ENCODE measurements around the gene SMIM14.
"Not testable (repeated sequence)": the region's sequence is repeated elsewhere in the genome, so short reads cannot be mapped to it uniquely, and the experiment has no call there.

Gene SMIM14

GRCh38 chr4:39533541-39533940, 105.1 kb downstream of the SMIM14 start:
- no peak for DNase-seq

GRCh38 chr4:39532237-39532636, 106.4 kb downstream of the SMIM14 start:
- DNase-seq: not testable (repeated sequence)

GRCh38 chr4:39530682-39531081, 108.0 kb downstream of the SMIM14 start:
- no peak for DNase-seq

GRCh38 chr4:39529534-39529933, 109.1 kb downstream of the SMIM14 start:
- no peak for DNase-seq

GRCh38 chr4:39528061-39528465, 110.6 kb downstream of the SMIM14 start:
- DNase-seq: peak in 2 of 56 donors; percentile 42 to 71

GRCh38 chr4:39527296-39528060, 111.2 kb downstream of the SMIM14 start, which contains the start of gene UGDH:
Gene UGDH (minus strand): TSS chr4:39527439. CDS start chr4:39521512, 5,927 bp downstream.
- DNase-seq: peak; percentile 79 to 99 (median 94)

GRCh38 chr4:39526765-39527295, 111.8 kb downstream of the SMIM14 start:
- peak in 12 of 56 donors; percentile 26 to 60 (median 48) for DNase-seq

- no peak for DNase-seq
Measured at GRCh38 chr4:39525822-39526690, 112.6 kb downstream of the SMIM14 start.

- DNase-seq: no peak
Measured at GRCh38 chr4:39524161-39524957, 114.3 kb downstream of the SMIM14 start.

GRCh38 chr4:39522068-39522467, 116.6 kb downstream of the SMIM14 start:
- no peak for DNase-seq

GRCh38 chr4:39521253-39521919, 117.3 kb downstream of the SMIM14 start:
- no peak for DNase-seq

GRCh38 chr4:39518484-39518883, 120.2 kb downstream of the SMIM14 start:
- DNase-seq: no peak

GRCh38 chr4:39516407-39516966, 122.2 kb downstream of the SMIM14 start:
- no peak for DNase-seq

GRCh38 chr4:39515669-39516401, 122.8 kb downstream of the SMIM14 start:
- DNase-seq: not testable (repeated sequence)

GRCh38 chr4:39514888-39515401, 123.7 kb downstream of the SMIM14 start:
- no peak for DNase-seq

- not testable (repeated sequence) for DNase-seq
Measured at GRCh38 chr4:39514266-39514665, 124.4 kb downstream of the SMIM14 start.

- no peak for DNase-seq
Measured at GRCh38 chr4:39510348-39510929, 128.2 kb downstream of the SMIM14 start.

GRCh38 chr4:39505581-39505980, 133.1 kb downstream of the SMIM14 start:
- DNase-seq: no peak

- no peak for DNase-seq
Measured at GRCh38 chr4:39504538-39504937, 134.1 kb downstream of the SMIM14 start.

Data from amygdala (tissue), 56 donors.